Ovary (tissue), 3 donors: ENCODE measurements around the gene VCP.

ENCODE experiments used
- CTCF ChIP-seq, 3 donors: fragments of 450-650 bp in 2 of 3; fragments of 200-600 bp in 1 of 3; IDR thresholded peaks; one replicate each; pipeline versions ENCODE4 v1.5.1 to v1.8.0; 2016 to 2022; ENCODE audit warnings: antibody characterized with exemption in 3 of 3, mild to moderate bottlenecking in 1 of 3
- EP300 ChIP-seq: sonication (generic); formaldehyde crosslinking; IDR thresholded peaks from one replicate; pipeline ENCODE4 v1.6.1; 2017; ENCODE audit warnings: antibody characterized with exemption
- POLR2A ChIP-seq: fragments of 450-650 bp; IDR thresholded peaks from one replicate; pipeline ENCODE4 v1.6.1; 2017; ENCODE audit warnings: antibody characterized with exemption, mild to moderate bottlenecking, moderate library complexity
- donor health status: DM: no; HTN: no; CAD: no.

- peak; percentile 75 to 90 (median 76) for TF ChIP-seq CTCF (IDR thresholded peaks at IDR 0.05)
- TF ChIP-seq EP300: no peak
- peak; percentile 45 for TF ChIP-seq POLR2A
Measured at GRCh38 chr9:35096035-35096849, 23.8 kb upstream of the VCP start, which contains the start of gene PIGO.
